Colonic mucosa (tissue), 4 donors: Measurements from ENCODE around the gene SORCS1. TPM values are rescaled to one million over a fixed set of nuclear protein-coding genes. Genes with fewer than 3 reads are reported as not detected.

ENCODE experiments used
- DNase-seq: peaks from one replicate; pipeline ENCODE4 v3.0.0-alpha.2; 2020
- H3K27ac ChIP-seq: fragments of 200-600 bp; one replicate; pipeline ENCODE4 v1.8.0; 2021
- H3K27me3 ChIP-seq: fragments of 200-600 bp; one replicate; pipeline ENCODE4 v1.8.0; 2021
- H3K36me3 ChIP-seq: fragments of 200-600 bp; one replicate; pipeline ENCODE4 v1.8.0; 2021
- H3K4me1 ChIP-seq: fragments of 200-600 bp; one replicate; pipeline ENCODE4 v1.8.0; 2021; ENCODE audit warnings: mild to moderate bottlenecking
- H3K4me3 ChIP-seq: fragments of 200-600 bp; one replicate; pipeline ENCODE4 v1.8.0; 2021
- H3K9ac ChIP-seq, 2 donors: one replicate each; pipeline ENCODE4 v1.7.0; 2013; ENCODE audit warnings: control low read depth in 2 of 2, low read depth in 2 of 2, low read length in 2 of 2
- H3K9me3 ChIP-seq: fragments of 200-600 bp; one replicate; pipeline ENCODE4 v1.8.0; 2021
- CTCF ChIP-seq: fragments of 200-600 bp; IDR thresholded peaks from one replicate; pipeline ENCODE4 v1.8.0; 2022; ENCODE audit warnings: antibody characterized with exemption, mild to moderate bottlenecking
- intact Hi-C: fragments of 100-400 bp; cut with DNase I; formaldehyde crosslinking; loops from one replicate; pipeline ENCODE4 v1.14.1; 2022
- total RNA-seq, 2 donors: library from RNA; stranded (reverse); fragmentation: NEBNext Ultra II Directional in 1 of 2; extraction: Animal tissue kit (Norgen Biotek cat#: 25700) in 1 of 2; gene quantifications; one replicate each; pipeline ENCODE4 v1.2.1, GENCODE V29; 2021
- donor health status: healthy.
- donor health status: DM: no; HTN: no; CAD: no.
- donor health status: DM: no; HTN: no; CAD: no.

Gene SORCS1
- total RNA-seq, 2 donors from 2014 or later = 0.40 to 1.6 TPM

GRCh38 chr10:106996510-106996909 lies 168.0 kb downstream of the SORCS1 start:
- TF ChIP-seq CTCF = no peak
- H3K9me3 ChIP-seq = no peaks in the 10 kb centered on the region
- no peak overlapping the region for H3K27ac ChIP-seq
- intact Hi-C loops = no loop called here
- no peaks in the 10 kb centered on the region for H3K36me3 ChIP-seq
- no peak for DNase-seq
- H3K27me3 ChIP-seq = no peaks in the 10 kb centered on the region
- H3K9ac ChIP-seq = no peak overlapping the region
- H3K4me3 ChIP-seq = no peak overlapping the region
- H3K4me1 ChIP-seq = no peaks in the 10 kb centered on the region

DNA sequence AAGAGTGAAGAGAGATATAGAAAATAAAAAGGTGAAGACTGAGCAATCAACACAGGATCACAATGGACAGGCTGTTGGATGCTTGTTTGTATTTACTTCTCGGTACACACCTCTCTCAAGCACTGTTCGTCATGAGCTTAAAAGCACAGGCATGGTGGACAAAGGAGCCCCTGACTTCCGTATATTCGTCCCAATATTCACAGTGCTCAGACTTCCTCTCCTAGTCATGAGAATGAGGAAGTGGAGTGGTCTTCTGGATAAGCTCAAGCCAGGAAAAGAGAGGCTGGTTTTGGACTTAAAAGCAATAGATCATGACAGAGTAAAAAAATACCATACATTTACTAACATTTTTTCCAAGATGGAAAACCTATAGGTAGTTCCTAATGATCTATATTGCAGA lies 172.5 kb downstream of the SORCS1 start:
- no peaks in the 10 kb centered on the region for H3K9me3 ChIP-seq
- H3K4me1 ChIP-seq = no peaks in the 10 kb centered on the region
- DNase-seq = no peak
- no peak overlapping the region for H3K9ac ChIP-seq
- no peak for TF ChIP-seq CTCF
- H3K27me3 ChIP-seq = no peaks in the 10 kb centered on the region
- H3K27ac ChIP-seq = no peak overlapping the region
- no peaks in the 10 kb centered on the region for H3K36me3 ChIP-seq
- no peak overlapping the region for H3K4me3 ChIP-seq
- intact Hi-C loops = no loop called here

DNA sequence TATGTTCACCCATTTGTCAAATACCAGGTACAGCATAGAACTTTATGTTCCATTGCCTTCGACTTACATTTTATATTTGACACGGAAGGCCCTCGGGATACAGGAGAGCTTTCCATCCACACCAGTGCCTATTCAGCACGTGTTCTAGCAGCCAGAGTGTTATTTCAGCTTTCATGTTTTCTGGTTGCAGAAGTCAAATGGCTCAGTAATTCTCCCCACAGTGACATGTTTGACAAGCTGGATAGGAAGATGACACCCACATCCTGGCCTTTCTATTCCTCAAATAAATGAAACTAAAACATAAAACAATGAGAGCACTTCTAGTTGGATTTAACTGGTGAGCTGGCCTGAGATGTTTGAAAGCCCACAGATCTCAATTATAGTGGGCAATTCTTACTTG lies 173.4 kb downstream of the SORCS1 start:
- Histone ChIP-seq H3K27ac (no peak overlapping the region), H3K4me3 (no peak overlapping the region), H3K36me3 (no peaks in the 10 kb centered on the region), H3K9ac (no peak overlapping the region), H3K4me1 (no peaks in the 10 kb centered on the region), H3K9me3 (no peaks in the 10 kb centered on the region), H3K27me3 (no peaks in the 10 kb centered on the region)
- intact Hi-C loops = no loop called here
- DNase-seq = no peak
- no peak for TF ChIP-seq CTCF

DNA sequence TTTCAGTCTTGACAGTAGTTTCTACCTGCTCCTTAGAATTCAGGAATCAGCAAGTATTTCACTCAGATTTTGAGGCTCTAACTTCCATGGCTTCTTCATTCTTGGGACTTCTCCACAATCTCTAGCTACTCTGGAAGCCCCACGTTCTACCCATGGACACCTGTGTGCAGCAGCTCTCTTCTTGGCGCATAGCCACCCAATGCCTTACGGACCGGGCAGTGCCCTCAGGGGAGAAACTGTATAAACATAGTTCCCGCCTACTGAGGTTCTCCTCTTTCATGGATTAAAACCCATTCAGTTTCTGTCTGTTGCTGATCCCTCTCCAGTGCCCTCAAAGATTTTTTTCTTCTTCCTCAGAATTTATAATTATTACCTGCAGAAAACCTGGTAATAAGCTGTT lies 177.1 kb downstream of the SORCS1 start:
- DNase-seq = no peak
- H3K27ac ChIP-seq = no peak overlapping the region
- H3K27me3 ChIP-seq = no peaks in the 10 kb centered on the region
- H3K4me1 ChIP-seq = no peaks in the 10 kb centered on the region
- no peak for TF ChIP-seq CTCF
- no peaks in the 10 kb centered on the region for H3K9me3 ChIP-seq
- intact Hi-C loops = loop anchor here (10.0 kb wide), 1 partner anchor 283 kb away; no protein-coding TSS in a partner anchor
- H3K4me3 ChIP-seq = no peak overlapping the region
- H3K36me3 ChIP-seq = no peaks in the 10 kb centered on the region
- H3K9ac ChIP-seq = no peak overlapping the region

DNA sequence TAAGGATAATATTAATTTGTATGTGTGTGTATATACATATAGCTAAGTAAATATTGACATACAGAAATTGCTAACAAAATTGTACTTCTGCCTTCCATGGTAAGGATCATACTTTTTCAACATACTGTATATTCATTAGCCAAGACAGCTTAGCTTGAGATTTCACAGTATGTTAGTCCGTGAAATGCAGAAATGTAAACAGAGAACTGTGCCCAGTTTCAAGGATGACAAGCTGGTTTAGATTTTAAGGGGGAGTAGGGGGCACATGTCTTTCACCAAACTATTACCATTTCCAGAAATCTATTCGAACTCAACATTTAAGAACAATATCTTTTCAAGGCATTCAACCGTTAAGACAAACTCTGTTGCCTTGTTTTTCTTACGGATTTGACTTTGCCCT lies 182.2 kb downstream of the SORCS1 start:
- no peak for TF ChIP-seq CTCF
- Histone ChIP-seq H3K9ac (no peak overlapping the region), H3K27me3 (no peaks in the 10 kb centered on the region), H3K4me1 (no peaks in the 10 kb centered on the region), H3K36me3 (no peaks in the 10 kb centered on the region), H3K27ac (no peak overlapping the region), H3K9me3 (no peaks in the 10 kb centered on the region), H3K4me3 (no peak overlapping the region)
- no peak for DNase-seq
- intact Hi-C loops = loop anchor here (10.0 kb wide), 1 partner anchor 277 kb away; no protein-coding TSS in a partner anchor
